GF-D8 (cell line): Measurements from ENCODE around the gene HS3ST3A1.
A peak's percentile ranks its signal among the peaks of the same experiment; 100 is the strongest.

Experiments
- DNase-seq: peaks from one replicate; lab custom pipeline; 2025; lab: John Stamatoyannopoulos, UW

Gene HS3ST3A1

GRCh38 chr17:13491916-13492736 is 109.6 kb downstream of the HS3ST3A1 start:
- no peak for DNase-seq

GRCh38 chr17:13491491-13491890 is 110.2 kb downstream of the HS3ST3A1 start:
- no peak for DNase-seq

- no peak for DNase-seq
Measured at GRCh38 chr17:13490906-13491482, 110.7 kb downstream of the HS3ST3A1 start.

- DNase-seq = no peak
Measured at GRCh38 chr17:13490427-13490826, 111.3 kb downstream of the HS3ST3A1 start.

GRCh38 chr17:13485327-13485726 is 116.4 kb downstream of the HS3ST3A1 start:
- DNase-seq = no peak

- DNase-seq = no peak
Measured at GRCh38 chr17:13484020-13484419, 117.7 kb downstream of the HS3ST3A1 start.

GRCh38 chr17:13480877-13481276 is 120.9 kb downstream of the HS3ST3A1 start:
- no peak for DNase-seq

GRCh38 chr17:13478326-13478830 is 123.4 kb downstream of the HS3ST3A1 start:
- no peak for DNase-seq

- no peak for DNase-seq
Measured at GRCh38 chr17:13477180-13477611, 124.5 kb downstream of the HS3ST3A1 start.

GRCh38 chr17:13476720-13477119 is 125.0 kb downstream of the HS3ST3A1 start:
- peak; percentile 48 for DNase-seq

- peak; percentile 31 for DNase-seq
Measured at GRCh38 chr17:13475574-13476223, 126.0 kb downstream of the HS3ST3A1 start.

GRCh38 chr17:13474073-13474800 is 127.5 kb downstream of the HS3ST3A1 start:
- DNase-seq = no peak

- DNase-seq = no peak
Measured at GRCh38 chr17:13465678-13466077, 136.1 kb downstream of the HS3ST3A1 start.

GRCh38 chr17:13462673-13463124 is 139.0 kb downstream of the HS3ST3A1 start:
- DNase-seq = no peak

- no peak for DNase-seq
Measured at GRCh38 chr17:13462146-13462545, 139.6 kb downstream of the HS3ST3A1 start.

GRCh38 chr17:13460261-13461000 is 141.3 kb downstream of the HS3ST3A1 start:
- DNase-seq = no peak

- DNase-seq = no peak
Measured at GRCh38 chr17:13457783-13458182, 143.9 kb downstream of the HS3ST3A1 start.
